K562 (cell line): ENCODE results near the gene PHKG2. TPM values are rescaled to one million over a fixed set of nuclear protein-coding genes. Genes with fewer than 3 reads are reported as not detected.

Source experiments
- ATAC-seq: fragments of 200-7000 bp; cut with Tn5 transposase; 3 replicates; pipeline ENCODE4 v1.9.1; 2020; ENCODE audit warnings: moderate library complexity
- BruUV-seq: library from RNA; stranded (reverse); fragments of 400-500 nt; replicated peaks from 2 replicates; lab custom pipeline; 2021; lab: Mats Ljungman, UMichigan
- CTCF ChIA-PET: fragments of 300-600 bp; formaldehyde crosslinking; extraction: SDS; loops from one replicate; lab custom pipeline; 2021; ENCODE audit warnings: low intra/inter-chr PET ratio; lab: Yijun Ruan, JAX
- POLR2A ChIA-PET: fragments of 300-600, 350-650 bp; sonication (Branson Sonifier 250); formaldehyde crosslinking; extraction: SDS; loops from one replicate; lab custom pipeline; 2021; ENCODE audit warnings: antibody characterized with exemption, inconsistent platforms; lab: Yijun Ruan, JAX
- DNase-seq, 4 experiments: peaks; one replicate each; pipeline versions ENCODE4 v3.0.0 to v3.0.0-alpha.2; 2011 to 2018; ENCODE audit warnings: low spot score in 3 of 4, mixed read lengths in 3 of 4; ENCODE audit errors: extremely low read depth in 1 of 4
- FAIRE-seq: peaks from 2 replicates; lab custom pipeline; 2011; peaks lifted over from hg19 to GRCh38; lab: Jason Lieb, UNC
- H2AFZ ChIP-seq: 2 replicates; pipeline ENCODE4 v1.6.0; 2011; ENCODE audit warnings: low read depth, low read length, control low read depth, inconsistent platforms
- H3K27ac ChIP-seq: fragments of 200-600 bp; 3 replicates; pipeline ENCODE4 v1.8.0; 2011; ENCODE audit warnings: low read depth, mild to moderate bottlenecking, control low read depth, inconsistent platforms, low read length, moderate library complexity, mixed read lengths; ENCODE audit errors: extremely low read depth
- H3K27me3 ChIP-seq, 2 experiments: fragments of 300-600 bp in 1 of 2; 2 replicates in 1 of 2; 3 replicates in 1 of 2; pipeline versions ENCODE4 v1.6.0 to v1.8.0; 2011; ENCODE audit warnings: inconsistent platforms in 2 of 2, low read length in 2 of 2, mild to moderate bottlenecking in 1 of 2, mixed read lengths in 1 of 2, moderate library complexity in 1 of 2; ENCODE audit not compliant: control insufficient read depth in 2 of 2, insufficient read depth in 2 of 2
- H3K36me3 ChIP-seq: fragments of 300-600 bp; 3 replicates; pipeline ENCODE4 v1.8.0; 2011; ENCODE audit warnings: mild to moderate bottlenecking, low read length, inconsistent platforms; ENCODE audit not compliant: control insufficient read depth, insufficient read depth
- H3K4me1 ChIP-seq, 2 experiments: fragments of 200-600 bp in 1 of 2; replicated peaks in 1 of 2; 2 replicates in 1 of 2; 3 replicates in 1 of 2; pipeline versions ENCODE4 v1.5.1 to v1.8.0; 2011; ENCODE audit warnings: inconsistent platforms in 2 of 2, low read length in 2 of 2, mild to moderate bottlenecking in 1 of 2, mixed read lengths in 1 of 2, moderate library complexity in 1 of 2; ENCODE audit not compliant: control insufficient read depth in 2 of 2, insufficient read depth in 2 of 2
- H3K4me2 ChIP-seq: 2 replicates; pipeline ENCODE4 v1.6.1; 2011; ENCODE audit warnings: low read length, control low read depth, inconsistent platforms, mixed read lengths; ENCODE audit not compliant: insufficient read depth
- H3K4me3 ChIP-seq: fragments of 200-600 bp; sonication (generic), shearing (Covaris generic); 2 replicates; pipeline ENCODE4 v1.5.1; 2016; ENCODE audit warnings: control low read depth, inconsistent platforms
- H3K79me2 ChIP-seq: fragments of 200-600 bp; 3 replicates; pipeline ENCODE4 v1.8.0; 2011; ENCODE audit warnings: low read length, inconsistent platforms; ENCODE audit not compliant: control insufficient read depth, insufficient read depth
- H3K9ac ChIP-seq, 2 experiments: 2 replicates each; pipeline versions ENCODE4 v1.6.0 to v1.6.1; 2011; ENCODE audit warnings: low read depth in 2 of 2, low read length in 2 of 2, control low read depth in 1 of 2, inconsistent platforms in 1 of 2, mild to moderate bottlenecking in 1 of 2, mixed read lengths in 1 of 2; ENCODE audit not compliant: insufficient read depth in 1 of 2
- H3K9me1 ChIP-seq: one replicate; pipeline ENCODE4 v1.6.0; 2011; ENCODE audit warnings: inconsistent platforms, mild to moderate bottlenecking, low read length, moderate library complexity; ENCODE audit not compliant: control insufficient read depth, insufficient read depth
- H3K9me3 ChIP-seq: replicated peaks from 2 replicates; pipeline ENCODE4 v1.5.1; 2011; ENCODE audit warnings: low read depth, low read length, inconsistent platforms; ENCODE audit not compliant: control insufficient read depth, insufficient read depth
- H4K20me1 ChIP-seq: replicated peaks from 2 replicates; pipeline ENCODE4 v1.6.1; 2011; ENCODE audit warnings: low read length, inconsistent platforms, mixed read lengths; ENCODE audit not compliant: control insufficient read depth, insufficient read depth
- CAMTA2 ChIP-seq: fragments of 250-450 bp; sonication (Bioruptor Pico); conservative IDR thresholded peaks from 2 replicates; pipeline ENCODE4 v1.5.1; 2022
- GTF2B ChIP-seq: IDR thresholded peaks from 2 replicates; pipeline ENCODE4 v1.6.1; 2011; ENCODE audit not compliant: insufficient read length; ENCODE audit errors: extremely low read depth
- HDAC1 ChIP-seq, 2 experiments: fragments of 450-650 bp; IDR thresholded peaks; 2 replicates each; pipeline ENCODE4 v1.6.1; 2016 to 2017; ENCODE audit warnings: inconsistent platforms in 1 of 2, mild to moderate bottlenecking in 1 of 2, moderate library complexity in 1 of 2
- MIER1 ChIP-seq: fragments of 450-650 bp; IDR thresholded peaks from 2 replicates; pipeline ENCODE4 v1.6.1; 2016; ENCODE audit warnings: antibody characterized with exemption, mild to moderate bottlenecking, low read depth
- RBFOX2 ChIP-seq: fragments of 200-400 bp; formaldehyde crosslinking; IDR thresholded peaks from 2 replicates; pipeline ENCODE4 v1.6.1; 2017; ENCODE audit warnings: low read depth, mild to moderate bottlenecking, low read length, moderate library complexity
- TEAD2 ChIP-seq: fragments of 450-650 bp; IDR thresholded peaks from 2 replicates; pipeline ENCODE4 v1.6.1; 2016; ENCODE audit warnings: missing genetic modification characterization, control low read depth, missing compliant biosample characterization
- TOE1 ChIP-seq, 2 experiments: fragments of 450-650 bp in 1 of 2; sonication (generic) in 1 of 2; formaldehyde crosslinking in 1 of 2; IDR thresholded peaks; 2 replicates each; pipeline versions ENCODE4 v1.7.1 to v1.8.0; 2016 to 2022; ENCODE audit warnings: borderline replicate concordance in 2 of 2, mild to moderate bottlenecking in 2 of 2, antibody characterized with exemption in 1 of 2, inconsistent platforms in 1 of 2, low read depth in 1 of 2, missing genetic modification reagents in 1 of 2, moderate library complexity in 1 of 2
- ZBTB12 ChIP-seq: fragments of 250-450 bp; sonication (Bioruptor Pico); IDR thresholded peaks from 2 replicates; pipeline ENCODE4 v1.4.0; 2020
- ZNF232 ChIP-seq: sonication (generic); formaldehyde crosslinking; IDR thresholded peaks from 2 replicates; pipeline ENCODE4 v1.8.0; 2022; ENCODE audit warnings: mild to moderate bottlenecking, missing genetic modification reagents
- ZNF282 ChIP-seq: sonication (generic); formaldehyde crosslinking; IDR thresholded peaks from 2 replicates; pipeline ENCODE4 v1.8.1; 2023; ENCODE audit warnings: missing genetic modification reagents
- ZNF311 ChIP-seq: fragments of 250-450 bp; sonication (Bioruptor Pico); IDR thresholded peaks from 2 replicates; pipeline ENCODE4 v1.4.0; 2020; ENCODE audit warnings: mild to moderate bottlenecking, moderate library complexity
- ZNF551 ChIP-seq: fragments of 250-450 bp; sonication (Bioruptor Pico); IDR thresholded peaks from 2 replicates; pipeline ENCODE4 v1.5.0; 2021; ENCODE audit warnings: mild to moderate bottlenecking, moderate library complexity
- whole genome bisulfite sequencing: fragments of 100-300 bp; shearing (Covaris generic); methylation state at CpG from one replicate; pipeline ENCODE4 v1.1.6; 2016; ENCODE audit warnings: low coverage, mixed read lengths; ENCODE audit not compliant: insufficient coverage; ENCODE audit errors: missing lambda C conversion rate; 5-methylcytosine and 5-hydroxymethylcytosine counted together
- in situ Hi-C: fragments of 300-500 bp; cut with MboI; formaldehyde crosslinking; loops from 4 replicates; pipeline ENCODE4 v1.15.0; 2018; ENCODE audit warnings: inconsistent platforms, mixed read lengths
- intact Hi-C: fragments of 100-400 bp; cut with micrococcal nuclease; formaldehyde crosslinking; loops from 2 replicates; pipeline ENCODE4 v1.14.2; 2022
- polyA plus RNA-seq, 8 experiments: library from polyadenylated mRNA; depleted of rRNA in 4 of 8; stranded (reverse) in 5 of 8; unstranded in 3 of 8; fragments of >200 nt; fragmentation: Nextera tagmentation in 2 of 8; fragmentation: Illumina TruSeq in 1 of 8; extraction: Ambion mirVana in 2 of 8; extraction: Trizol in 1 of 8; gene quantifications; 2 replicates each; pipeline versions ENCODE4 v1.2.1 to v1.2.3, GENCODE V29; 2011 to 2014; ENCODE audit warnings: inconsistent platforms in 1 of 8, missing spikeins in 1 of 8
- total RNA-seq, 7 experiments: library from RNA; depleted of rRNA in 6 of 7; stranded (reverse); fragments of >200 nt in 6 of 7; fragmentation: Illumina TruSeq in 2 of 7; extraction: Trizol in 2 of 7; gene quantifications; 2 replicates each; pipeline versions ENCODE4 v1.2.1 to v1.2.3, GENCODE V29; 2011 to 2021; ENCODE audit warnings: low replicate concordance in 1 of 7
- TF ChIP-seq, protein P1 (sequence below): fragments of 250-450 bp; sonication (Bioruptor Pico); IDR thresholded peaks from 2 replicates; pipeline ENCODE4 v1.9.0; 2021; ENCODE audit warnings: mild to moderate bottlenecking
- TF ChIP-seq, protein P2 (sequence below): sonication (generic); formaldehyde crosslinking; IDR thresholded peaks from 2 replicates; pipeline ENCODE4 v1.8.1; 2023; ENCODE audit warnings: mild to moderate bottlenecking, missing genetic modification reagents

Gene PHKG2
- total and polyA plus RNA-seq, 9 of the 15 experiments (the other 6 are each of a cell fraction or from before 2014, with no cell fraction given): 5.8 to 54.2 (median 30.7) TPM

DNA sequence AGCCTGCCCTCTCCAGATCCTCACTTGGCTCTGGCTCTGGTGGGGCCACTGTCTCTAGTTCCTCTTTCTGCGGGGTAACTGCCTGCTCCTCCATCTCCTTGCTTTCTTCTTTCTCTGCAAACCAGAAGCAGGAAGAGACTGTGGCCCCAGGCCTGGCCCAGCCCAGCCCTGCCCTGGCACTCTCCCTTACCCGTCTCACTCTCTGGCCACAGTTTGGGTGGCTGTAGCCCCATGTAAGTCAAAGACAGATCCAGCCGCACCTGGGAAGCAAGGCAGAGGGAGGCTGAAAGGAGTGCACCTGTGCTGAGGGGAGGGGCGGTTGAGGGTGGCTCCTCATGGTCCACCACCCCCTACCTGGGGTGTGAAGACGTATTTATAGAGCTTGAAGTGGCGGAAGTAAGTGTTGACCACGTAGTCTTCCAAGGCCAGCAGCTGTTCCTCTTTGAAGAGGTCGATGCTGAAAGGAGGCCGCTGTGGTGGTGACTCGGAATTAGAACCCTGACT, 10.8 kb downstream of the PHKG2 start (continued):
- TF ChIP-seq TOE1 (IDR thresholded peaks at IDR 0.05; ENCODE audit: borderline replicate concordance): no peak
- TF ChIP-seq TOE1 (CRISPR knock-in tag; IDR thresholded peaks at IDR 0.05; ENCODE audit: borderline replicate concordance, low read depth): no peak
- TF ChIP-seq ZNF232 (CRISPR knock-in tag): no peak
- TF ChIP-seq, all 486 proteins: peak for 0

DNA sequence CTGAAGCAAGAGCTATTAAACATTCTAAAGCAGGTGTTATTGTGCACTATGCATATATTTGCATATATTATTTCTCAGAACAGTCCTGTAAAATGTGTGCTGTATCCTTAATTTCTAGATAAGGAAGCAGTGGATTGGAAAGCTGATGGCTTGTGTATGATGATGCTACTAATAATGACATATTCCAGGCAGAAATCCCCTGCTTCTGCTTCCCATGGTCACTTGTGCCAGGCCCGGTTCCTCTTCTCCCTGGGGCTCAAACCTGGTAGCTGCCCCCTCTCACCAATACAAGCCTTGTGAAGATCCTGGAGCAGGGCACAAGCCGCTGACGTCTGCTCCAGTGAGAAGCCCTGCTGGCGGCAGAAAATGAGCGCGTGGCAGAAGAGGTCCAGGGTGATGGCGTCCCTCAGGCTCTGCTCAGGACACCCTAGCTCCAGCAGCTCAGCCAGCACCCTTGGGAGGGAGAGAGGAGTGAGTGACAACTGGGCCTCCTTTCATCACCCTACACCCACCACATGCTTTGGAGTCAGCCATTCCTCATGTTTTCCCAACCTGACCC, 11.9 kb downstream of the PHKG2 start:
- in situ Hi-C loops: no loop called here
- intact Hi-C loops: loop anchor here (5.0 kb wide), 1 partner anchor 52 kb away; no protein-coding TSS in a partner anchor
- peaks cover 19 to 40% of the 10 kb centered on the region in 2 experiments; a peak in 4 of 5 replicates for H3K4me1 ChIP-seq
- 85% methylated on average over 7 of the region's 7 CpGs for WGBS
- H3K9me3 ChIP-seq: no peaks in the 10 kb centered on the region
- H3K9me1 ChIP-seq: no peaks in the 10 kb centered on the region
- ChIA-PET POLR2A (interaction anchor here (0.7 to 3.7 kb wide), 5 partner anchors 7 to 141 kb away, joined by 3 to 28 read pairs (median 7); partner anchors contain the start of gene PHKG2), CTCF (no interaction called here)
- DNase-seq: no peak
- peak overlapping the region; percentile 94 for H3K4me2 ChIP-seq
- no peak for FAIRE-seq
- no peak overlapping the region for H2AFZ ChIP-seq
- H3K79me2 ChIP-seq: peaks cover 42% of the 10 kb centered on the region
- H3K27me3 ChIP-seq: no peaks in the 10 kb centered on the region
- peak overlapping the region in 1 of 2 experiments; percentile 95; a peak in 1 of 4 replicates for H3K9ac ChIP-seq
- H4K20me1 ChIP-seq: no peaks in the 10 kb centered on the region
- H3K36me3 ChIP-seq: peaks cover 72% of the 10 kb centered on the region
- ATAC-seq: no peak
- 0 out of 3 replicates have a peak overlapping the region, but pooled peaks have one; percentile 54 for H3K27ac ChIP-seq
- no TSS peak for BruUV-seq
- peak overlapping the region; percentile 88; the same call in 1 of the 2 replicates for H3K4me3 ChIP-seq
- TF ChIP-seq ZNF311 (no peak), ZBTB12 (CRISPR knock-in tag) (no peak), CAMTA2 (CRISPR knock-in tag) (no peak), GTF2B (no peak), ZNF282 (CRISPR knock-in tag) (no peak), MIER1 (no peak), ZNF551 (CRISPR knock-in tag) (no peak), RBFOX2 (peak; percentile 35; the same call in 1 of the 2 replicates), HDAC1 (IDR thresholded peaks at IDR 0.05) (no peak), TEAD2 (tag) (no peak)
- TF ChIP-seq, protein P1, sequence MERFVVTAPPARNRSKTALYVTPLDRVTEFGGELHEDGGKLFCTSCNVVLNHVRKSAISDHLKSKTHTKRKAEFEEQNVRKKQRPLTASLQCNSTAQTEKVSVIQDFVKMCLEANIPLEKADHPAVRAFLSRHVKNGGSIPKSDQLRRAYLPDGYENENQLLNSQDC (CRISPR knock-in tag): no peak
- TF ChIP-seq, protein P2, sequence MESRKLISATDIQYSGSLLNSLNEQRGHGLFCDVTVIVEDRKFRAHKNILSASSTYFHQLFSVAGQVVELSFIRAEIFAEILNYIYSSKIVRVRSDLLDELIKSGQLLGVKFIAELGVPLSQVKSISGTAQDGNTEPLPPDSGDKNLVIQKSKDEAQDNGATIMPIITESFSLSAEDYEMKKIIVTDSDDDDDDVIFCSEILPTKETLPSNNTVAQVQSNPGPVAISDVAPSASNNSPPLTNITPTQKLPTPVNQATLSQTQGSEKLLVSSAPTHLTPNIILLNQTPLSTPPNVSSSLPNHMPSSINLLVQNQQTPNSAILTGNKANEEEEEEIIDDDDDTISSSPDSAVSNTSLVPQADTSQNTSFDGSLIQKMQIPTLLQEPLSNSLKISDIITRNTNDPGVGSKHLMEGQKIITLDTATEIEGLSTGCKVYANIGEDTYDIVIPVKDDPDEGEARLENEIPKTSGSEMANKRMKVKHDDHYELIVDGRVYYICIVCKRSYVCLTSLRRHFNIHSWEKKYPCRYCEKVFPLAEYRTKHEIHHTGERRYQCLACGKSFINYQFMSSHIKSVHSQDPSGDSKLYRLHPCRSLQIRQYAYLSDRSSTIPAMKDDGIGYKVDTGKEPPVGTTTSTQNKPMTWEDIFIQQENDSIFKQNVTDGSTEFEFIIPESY (CRISPR knock-in tag): peak; percentile 31; the same call in 1 of the 2 replicates
